ENCODE results near the gene HK1.
A peak's percentile ranks its signal among the peaks of the same experiment; 100 is the strongest.

The HK1 gene

GRCh38 chr10:69385454-69386350 lies 107.4 kb downstream of the HK1 start:
- H3K27me3 Mint-ChIP-seq = no peaks in the 10 kb centered on the region
- H3K4me1 Mint-ChIP-seq = peaks cover 3 to 13% of the 10 kb centered on the region in 2 donors
- no peak for ATAC-seq (replicated peaks)
- H3K4me3 Mint-ChIP-seq = no peak overlapping the region
- H3K36me3 Mint-ChIP-seq = peaks cover 53 to 78% of the 10 kb centered on the region in 2 donors
- peak overlapping the region; percentile 43 for H3K27ac Mint-ChIP-seq
- H3K9me3 Mint-ChIP-seq = no peaks in the 10 kb centered on the region
- no peak for DNase-seq

GRCh38 chr10:69387500-69387899 lies 109.2 kb downstream of the HK1 start:
- Mint-ChIP-seq H3K36me3 (peaks cover 46 to 75% of the 10 kb centered on the region in 2 donors), H3K4me3 (no peak overlapping the region), H3K27me3 (no peaks in the 10 kb centered on the region), H3K9me3 (no peaks in the 10 kb centered on the region), H3K4me1 (peaks cover 7 to 22% of the 10 kb centered on the region in 2 donors), H3K27ac (peak overlapping the region; percentile 47)
- no peak for ATAC-seq (replicated peaks)
- no peak for DNase-seq

GRCh38 chr10:69388488-69388887 lies 110.2 kb downstream of the HK1 start:
- Mint-ChIP-seq H3K4me1 (peaks cover 11 to 24% of the 10 kb centered on the region in 2 donors), H3K4me3 (no peak overlapping the region), H3K27ac (no peak overlapping the region), H3K36me3 (peaks cover 43 to 68% of the 10 kb centered on the region in 2 donors), H3K9me3 (no peaks in the 10 kb centered on the region), H3K27me3 (no peaks in the 10 kb centered on the region)
- ATAC-seq (replicated peaks) = no peak
- no peak for DNase-seq

- DNase-seq (no peak), ATAC-seq (replicated peaks) (no peak)
- peaks cover 41 to 67% of the 10 kb centered on the region in 2 donors for H3K36me3 Mint-ChIP-seq
- H3K9me3 Mint-ChIP-seq = no peaks in the 10 kb centered on the region
- H3K4me1 Mint-ChIP-seq = peaks cover 11 to 24% of the 10 kb centered on the region in 2 donors
- H3K4me3 Mint-ChIP-seq = no peak overlapping the region
- no peaks in the 10 kb centered on the region for H3K27me3 Mint-ChIP-seq
- peak overlapping the region; percentile 49 for H3K27ac Mint-ChIP-seq
Measured at GRCh38 chr10:69389827-69390490, 111.7 kb downstream of the HK1 start.

GRCh38 chr10:69391158-69391557 lies 112.9 kb downstream of the HK1 start:
- Mint-ChIP-seq H3K4me1 (peaks cover 11 to 24% of the 10 kb centered on the region in 2 donors), H3K36me3 (peaks cover 35 to 59% of the 10 kb centered on the region in 2 donors), H3K27ac (no peak overlapping the region), H3K9me3 (no peaks in the 10 kb centered on the region), H3K4me3 (no peak overlapping the region), H3K27me3 (no peaks in the 10 kb centered on the region)
- no peak for ATAC-seq (replicated peaks)
- no peak for DNase-seq

- H3K9me3 Mint-ChIP-seq = no peaks in the 10 kb centered on the region
- H3K27ac Mint-ChIP-seq = no peak overlapping the region
- peak; percentile 65 for DNase-seq
- peaks cover 11 to 24% of the 10 kb centered on the region in 2 donors for H3K4me1 Mint-ChIP-seq
- ATAC-seq (replicated peaks) = peak; percentile 97 to 98
- H3K27me3 Mint-ChIP-seq = no peaks in the 10 kb centered on the region
- peaks cover 30 to 55% of the 10 kb centered on the region in 2 donors for H3K36me3 Mint-ChIP-seq
- no peak overlapping the region for H3K4me3 Mint-ChIP-seq
Measured at GRCh38 chr10:69392481-69393000, 114.2 kb downstream of the HK1 start.

GRCh38 chr10:69394020-69394419 lies 115.7 kb downstream of the HK1 start:
- no peaks in the 10 kb centered on the region for H3K9me3 Mint-ChIP-seq
- H3K4me3 Mint-ChIP-seq = no peak overlapping the region
- H3K36me3 Mint-ChIP-seq = peaks cover 26 to 49% of the 10 kb centered on the region in 2 donors
- DNase-seq (no peak), ATAC-seq (replicated peaks) (no peak)
- no peak overlapping the region for H3K27ac Mint-ChIP-seq
- peaks cover 11 to 22% of the 10 kb centered on the region in 2 donors for H3K4me1 Mint-ChIP-seq
- H3K27me3 Mint-ChIP-seq = no peaks in the 10 kb centered on the region

- Mint-ChIP-seq H3K4me1 (peaks cover 0 to 2% of the 10 kb centered on the region in 2 donors), H3K4me3 (no peak overlapping the region), H3K27ac (no peak overlapping the region), H3K27me3 (no peaks in the 10 kb centered on the region), H3K9me3 (no peaks in the 10 kb centered on the region), H3K36me3 (peaks cover 44 to 54% of the 10 kb centered on the region in 2 donors)
- DNase-seq = no peak
- no peak for ATAC-seq (replicated peaks)
Measured at GRCh38 chr10:69397972-69398371, 119.7 kb downstream of the HK1 start.

GRCh38 chr10:69398466-69398865 lies 120.2 kb downstream of the HK1 start:
- H3K27ac Mint-ChIP-seq = no peak overlapping the region
- DNase-seq (no peak), ATAC-seq (replicated peaks) (no peak)
- no peaks in the 10 kb centered on the region for H3K4me1 Mint-ChIP-seq
- H3K4me3 Mint-ChIP-seq = no peak overlapping the region
- no peaks in the 10 kb centered on the region for H3K27me3 Mint-ChIP-seq
- no peaks in the 10 kb centered on the region for H3K9me3 Mint-ChIP-seq
- H3K36me3 Mint-ChIP-seq = peaks cover 46 to 56% of the 10 kb centered on the region in 2 donors

- no peak for ATAC-seq (replicated peaks)
- H3K27ac Mint-ChIP-seq = no peak overlapping the region
- H3K9me3 Mint-ChIP-seq = no peaks in the 10 kb centered on the region
- no peak for DNase-seq
- no peaks in the 10 kb centered on the region for H3K4me1 Mint-ChIP-seq
- H3K4me3 Mint-ChIP-seq = no peak overlapping the region
- H3K27me3 Mint-ChIP-seq = no peaks in the 10 kb centered on the region
- peaks cover 44 to 53% of the 10 kb centered on the region in 2 donors for H3K36me3 Mint-ChIP-seq
Measured at GRCh38 chr10:69400936-69401335, 122.6 kb downstream of the HK1 start.

- Mint-ChIP-seq H3K4me1 (peaks cover 0 to 3% of the 10 kb centered on the region in 2 donors), H3K4me3 (no peak overlapping the region), H3K9me3 (no peaks in the 10 kb centered on the region), H3K27me3 (no peaks in the 10 kb centered on the region), H3K27ac (no peak overlapping the region), H3K36me3 (peaks cover 44 to 53% of the 10 kb centered on the region in 2 donors)
- ATAC-seq (replicated peaks) = no peak
- no peak for DNase-seq
Measured at GRCh38 chr10:69401416-69401815, 123.1 kb downstream of the HK1 start.

GRCh38 chr10:69402386-69402785 lies 124.1 kb downstream of the HK1 start:
- no peak overlapping the region for H3K4me3 Mint-ChIP-seq
- peaks cover 44 to 48% of the 10 kb centered on the region in 2 donors for H3K36me3 Mint-ChIP-seq
- DNase-seq = no peak
- H3K27ac Mint-ChIP-seq = peak overlapping the region; percentile 47
- no peaks in the 10 kb centered on the region for H3K9me3 Mint-ChIP-seq
- H3K4me1 Mint-ChIP-seq = peaks cover 0 to 6% of the 10 kb centered on the region in 2 donors
- no peaks in the 10 kb centered on the region for H3K27me3 Mint-ChIP-seq
- ATAC-seq (replicated peaks) = no peak

- Mint-ChIP-seq H3K4me3 (no peak overlapping the region), H3K4me1 (peaks cover 4 to 11% of the 10 kb centered on the region in 2 donors), H3K36me3 (peaks cover 44 to 47% of the 10 kb centered on the region in 2 donors), H3K9me3 (no peaks in the 10 kb centered on the region), H3K27me3 (no peaks in the 10 kb centered on the region), H3K27ac (no peak overlapping the region)
- no peak for DNase-seq
- no peak for ATAC-seq (replicated peaks)
Measured at GRCh38 chr10:69403066-69403465, 124.8 kb downstream of the HK1 start.

- Mint-ChIP-seq H3K27me3 (no peaks in the 10 kb centered on the region), H3K9me3 (no peaks in the 10 kb centered on the region), H3K27ac (no peak overlapping the region), H3K4me3 (no peak overlapping the region), H3K4me1 (peaks cover 7 to 16% of the 10 kb centered on the region in 2 donors), H3K36me3 (peaks cover 42 to 43% of the 10 kb centered on the region in 2 donors)
- DNase-seq (no peak), ATAC-seq (replicated peaks) (no peak)
Measured at GRCh38 chr10:69403519-69403918, 125.2 kb downstream of the HK1 start.
